GM10847 (cell line): ENCODE results near the gene TMEM147.

Experiments used
- POLR2A ChIP-seq: IDR thresholded peaks from 2 replicates; pipeline ENCODE4 v1.6.1; 2011; ENCODE audit not compliant: insufficient read length; ENCODE audit errors: extremely low read depth

Gene TMEM147

DNA sequence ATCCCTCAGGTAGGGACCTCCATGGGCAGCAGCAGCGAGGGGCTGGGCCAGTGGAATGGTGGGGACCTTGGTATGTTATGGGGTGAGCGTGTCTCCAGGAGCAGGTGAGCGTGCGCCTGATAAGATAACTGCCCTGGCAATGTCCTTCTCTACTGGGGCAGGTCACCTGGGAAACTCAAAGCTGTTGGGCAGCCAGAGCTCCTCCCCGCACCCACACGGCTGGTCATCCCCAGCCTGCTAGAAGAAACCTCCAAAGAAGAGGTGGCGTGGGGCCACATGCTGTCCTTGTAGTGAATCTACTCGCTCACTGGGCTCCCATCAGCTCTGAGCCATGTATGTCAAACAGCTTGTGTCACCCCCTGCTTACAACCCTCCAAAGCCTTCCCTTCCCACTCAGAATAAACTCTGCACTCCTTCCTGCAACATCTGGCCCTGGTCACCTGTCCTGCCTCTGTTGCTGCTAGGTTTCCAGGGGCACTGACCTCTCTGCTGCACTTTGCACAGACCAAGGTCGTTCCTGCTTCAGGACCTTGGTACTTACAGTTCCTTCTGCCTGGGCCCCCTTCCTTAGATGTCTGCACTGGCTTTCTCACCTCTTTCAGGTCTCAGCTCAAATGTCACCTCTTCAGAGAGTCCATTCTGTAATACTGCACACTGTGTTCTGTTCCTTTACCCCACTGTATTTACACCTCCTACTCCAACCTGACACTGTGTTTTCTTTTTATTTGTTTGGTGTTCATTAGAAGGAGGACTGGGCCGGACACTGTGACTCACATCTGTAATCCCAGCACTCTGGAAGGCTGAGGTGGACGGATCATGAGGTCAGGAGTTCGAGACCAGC lies 19.8 kb downstream of the TMEM147 start:
- no peak for TF ChIP-seq POLR2A

DNA sequence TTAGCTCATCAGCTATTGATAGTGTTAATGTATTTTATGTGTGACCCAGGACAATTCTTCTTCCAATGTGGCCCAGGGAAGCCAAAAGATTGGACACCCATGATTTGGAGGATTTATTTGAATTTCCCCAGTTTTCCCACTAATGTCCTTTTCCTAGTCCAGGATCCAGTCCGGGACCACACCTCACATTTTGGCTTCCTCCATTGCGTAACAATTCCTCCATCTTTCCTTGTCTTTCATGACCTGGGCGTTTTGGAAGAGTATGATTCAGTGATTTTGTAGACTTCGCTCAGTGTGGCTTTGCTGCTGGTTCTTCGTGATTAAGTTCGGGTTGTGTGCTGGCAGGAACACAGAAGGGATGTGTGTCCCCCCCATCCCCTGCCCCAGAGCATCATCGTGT lies 21.3 kb downstream of the TMEM147 start:
- TF ChIP-seq POLR2A: no peak

DNA sequence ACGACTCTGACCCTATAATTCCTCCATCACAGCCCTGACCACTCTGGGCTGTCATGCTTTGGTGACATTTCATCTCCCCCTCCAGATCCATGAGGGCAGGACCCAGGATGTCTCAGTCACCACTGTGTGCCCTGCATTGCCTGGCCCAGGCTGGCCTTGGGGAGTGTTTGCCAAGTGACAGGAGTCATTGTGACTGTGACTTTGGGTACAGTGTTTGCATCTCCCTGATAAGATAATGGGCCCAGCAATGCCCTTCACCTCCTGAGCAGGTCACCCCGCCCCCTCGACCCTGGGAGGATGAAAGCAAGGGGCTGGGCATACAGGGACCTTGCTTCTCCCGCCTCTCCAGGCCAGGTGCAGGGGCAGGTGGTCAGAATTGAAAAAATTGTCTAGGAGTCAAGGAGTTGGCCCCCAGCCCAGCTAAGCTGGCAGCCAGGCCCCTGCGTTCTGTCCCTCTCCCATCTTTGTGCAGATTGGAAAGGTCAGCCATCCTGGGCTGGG lies 23.9 kb downstream of the TMEM147 start:
- TF ChIP-seq POLR2A: no peak

DNA sequence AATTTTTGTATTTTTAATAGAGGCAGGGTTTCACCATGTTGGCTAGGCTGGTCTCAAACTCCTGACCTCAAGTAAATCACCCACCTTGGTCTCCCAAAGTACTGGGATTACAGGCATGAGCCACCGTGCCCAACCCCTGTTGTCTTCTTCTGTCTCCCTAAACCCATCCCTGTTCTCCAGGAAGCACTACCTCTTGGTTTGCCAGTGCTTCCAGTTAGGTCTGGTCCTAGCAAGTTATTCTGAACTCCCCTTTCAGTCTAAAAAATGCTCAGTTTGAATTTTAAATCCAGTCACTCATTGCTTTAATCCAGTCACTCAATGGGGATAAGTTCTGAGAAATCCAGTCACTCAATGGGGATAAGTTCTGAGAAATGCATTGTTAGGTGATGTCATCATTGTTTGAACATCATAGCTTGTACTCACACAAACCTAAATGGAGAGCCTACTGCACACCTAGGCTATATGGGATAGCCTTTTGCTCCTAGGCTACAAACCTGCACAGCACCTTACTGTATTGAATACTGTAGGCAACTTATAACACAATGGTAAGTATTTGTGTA lies 26.1 kb downstream of the TMEM147 start:
- no peak for TF ChIP-seq POLR2A

DNA sequence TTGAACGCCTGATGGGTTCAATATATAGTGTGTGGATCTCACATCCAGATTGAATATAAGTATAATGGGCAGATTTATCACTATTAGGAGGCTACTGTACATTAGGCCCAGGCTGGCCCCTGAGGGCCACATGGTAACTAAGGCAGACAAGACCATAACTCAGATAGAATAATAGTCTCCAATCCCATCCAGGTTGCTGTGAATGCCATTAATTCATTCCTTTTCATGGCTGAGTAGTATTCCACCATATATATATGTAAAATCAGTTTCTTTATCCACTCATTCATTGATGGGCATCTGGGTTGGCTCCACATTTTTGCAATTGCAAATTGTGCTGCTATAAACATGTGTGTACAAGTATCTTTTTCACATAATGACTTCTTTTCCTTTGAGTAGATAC lies 32.5 kb downstream of the TMEM147 start:
- TF ChIP-seq POLR2A: no peak

DNA sequence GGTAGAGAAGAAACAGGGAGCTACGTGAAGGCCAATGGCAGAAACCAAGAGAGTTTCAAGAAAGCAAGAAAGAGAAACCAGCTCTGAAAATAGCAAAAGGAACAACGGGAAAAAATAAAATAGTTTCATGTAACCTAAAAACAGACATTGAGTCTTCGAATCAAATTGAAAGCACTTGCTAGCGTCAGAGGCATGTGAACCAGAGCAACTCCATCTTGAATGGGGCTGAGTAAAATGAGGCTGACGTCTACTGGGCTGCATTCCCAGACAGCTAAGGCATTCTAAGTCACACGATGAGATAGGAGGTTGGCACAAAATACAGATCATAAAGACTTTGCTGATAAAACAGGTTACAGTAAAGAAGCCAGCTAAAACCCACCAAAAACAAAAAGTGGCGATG lies 33.3 kb downstream of the TMEM147 start:
- no peak for TF ChIP-seq POLR2A

DNA sequence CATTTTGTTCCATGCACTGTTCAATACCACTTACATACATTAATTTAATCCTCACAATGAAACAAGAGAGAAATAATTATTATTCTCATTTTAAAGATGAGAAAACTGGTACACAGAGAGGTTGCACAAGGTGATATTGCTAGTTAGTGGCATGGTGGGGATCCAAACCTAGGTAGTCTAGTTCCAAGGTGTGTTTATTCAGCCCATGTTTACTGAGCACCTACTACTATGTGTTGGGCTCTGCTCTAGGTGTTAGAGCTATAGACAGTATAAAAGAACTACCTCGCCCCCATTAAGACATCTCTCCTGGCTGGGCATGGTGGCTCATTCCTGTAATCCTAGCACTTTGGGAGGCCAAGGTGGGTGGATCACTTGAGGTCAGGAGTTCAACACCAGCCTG lies 37.3 kb downstream of the TMEM147 start:
- TF ChIP-seq POLR2A: no peak

DNA sequence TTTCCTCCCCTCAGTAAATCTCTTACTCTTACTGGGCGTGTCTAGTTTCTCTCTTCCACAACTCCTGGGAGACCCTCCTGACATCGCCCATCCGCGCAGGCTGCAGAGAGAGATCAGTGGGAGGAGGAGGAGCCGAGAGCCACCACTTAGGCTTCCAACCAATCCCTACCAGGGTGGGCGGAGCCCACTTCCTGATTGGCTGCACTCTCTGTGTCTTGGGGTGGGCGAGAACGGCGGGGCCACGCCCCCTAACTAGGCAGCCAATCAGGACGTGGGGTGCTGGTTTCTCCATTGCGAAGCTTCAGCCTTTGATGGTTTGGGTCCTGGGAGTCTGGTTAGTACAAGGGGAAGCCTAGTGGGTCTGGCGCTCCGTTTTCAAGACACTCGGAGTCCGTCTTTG lies 40.4 kb downstream of the TMEM147 start, which contains the start of gene PMIS2:
Gene PMIS2 (plus strand): TSS at position 326 of the 400 bp plus-strand sequence. CDS start 87 bp downstream, outside the sequence.
- no peak for TF ChIP-seq POLR2A

DNA sequence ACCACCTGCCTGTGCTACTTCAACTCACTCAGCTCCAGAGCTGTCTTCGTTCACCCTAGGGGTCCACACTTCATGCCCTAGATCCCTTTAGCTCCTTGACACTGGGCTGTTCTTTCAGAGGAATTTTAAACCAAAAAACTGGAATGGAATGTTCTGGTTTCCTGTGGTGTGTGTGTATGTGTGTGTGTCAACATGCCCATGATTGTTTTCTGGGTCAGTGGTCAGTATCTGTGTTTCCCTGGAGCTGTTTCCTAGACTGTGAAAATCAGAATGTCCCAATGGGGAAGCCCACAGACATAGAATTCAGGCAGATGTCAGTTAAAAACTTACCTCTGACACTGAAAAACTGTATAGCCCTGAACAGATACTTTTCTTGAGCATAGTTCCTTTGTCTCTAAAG lies 41.9 kb downstream of the TMEM147 start:
- TF ChIP-seq POLR2A: no peak

DNA sequence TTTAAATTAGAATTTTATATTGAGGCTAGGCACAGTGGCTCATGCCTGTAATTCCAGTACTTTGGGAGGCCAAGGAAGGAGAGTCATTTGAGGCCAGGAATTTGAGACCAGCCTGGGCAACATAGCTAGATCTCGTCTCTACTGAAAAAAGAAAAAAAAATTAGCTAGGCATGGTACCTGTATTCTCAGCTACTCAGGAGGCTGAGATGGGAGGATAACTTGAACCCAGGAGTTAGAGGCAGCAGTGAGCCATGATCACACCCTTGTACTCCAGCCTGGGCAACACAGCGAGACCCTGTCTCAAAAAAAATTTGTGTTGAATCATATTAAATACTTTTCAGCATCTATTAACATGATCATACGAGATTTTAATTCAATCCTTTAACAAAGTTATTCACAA lies 45.4 kb downstream of the TMEM147 start:
- TF ChIP-seq POLR2A: no peak

DNA sequence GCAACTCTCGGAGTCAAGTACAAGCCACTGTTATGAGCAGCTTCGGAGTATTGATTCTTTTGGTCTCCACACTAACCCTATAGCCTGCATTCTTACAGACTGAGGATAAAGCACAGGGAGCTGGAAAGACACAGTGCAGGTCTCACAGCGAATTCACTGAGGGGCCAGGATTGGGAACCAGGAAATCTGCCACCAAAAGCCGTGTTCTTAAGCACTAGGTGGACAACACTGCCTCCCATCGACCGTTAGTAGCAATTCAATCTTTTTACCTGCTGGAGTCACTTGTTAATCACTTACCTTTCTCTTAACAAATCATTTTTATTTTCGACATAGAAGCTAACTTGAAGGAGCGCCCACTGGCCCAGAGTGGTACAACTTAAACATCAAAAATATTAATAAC lies 46.8 kb downstream of the TMEM147 start:
- TF ChIP-seq POLR2A: no peak

DNA sequence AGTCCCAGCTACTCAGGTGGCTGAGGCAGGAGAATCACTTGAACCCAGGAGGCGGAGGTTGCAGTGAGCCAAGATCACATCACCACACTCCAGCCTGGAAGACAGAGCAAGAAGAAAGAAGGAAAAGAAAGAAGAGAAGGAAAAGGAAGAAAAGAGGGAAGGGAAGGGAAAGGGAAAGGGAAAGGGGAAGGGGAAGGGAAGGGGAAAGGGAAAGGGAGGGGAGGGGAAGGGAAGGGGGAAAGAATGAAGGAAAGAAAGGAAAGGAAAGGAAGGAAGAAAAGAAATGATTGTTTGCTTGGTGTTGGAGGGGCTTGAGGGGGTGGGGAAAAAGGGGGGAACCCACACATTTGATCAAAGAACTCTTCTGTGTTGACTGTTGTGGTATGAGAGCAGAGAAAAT lies 50.5 kb downstream of the TMEM147 start:
- no peak for TF ChIP-seq POLR2A

DNA sequence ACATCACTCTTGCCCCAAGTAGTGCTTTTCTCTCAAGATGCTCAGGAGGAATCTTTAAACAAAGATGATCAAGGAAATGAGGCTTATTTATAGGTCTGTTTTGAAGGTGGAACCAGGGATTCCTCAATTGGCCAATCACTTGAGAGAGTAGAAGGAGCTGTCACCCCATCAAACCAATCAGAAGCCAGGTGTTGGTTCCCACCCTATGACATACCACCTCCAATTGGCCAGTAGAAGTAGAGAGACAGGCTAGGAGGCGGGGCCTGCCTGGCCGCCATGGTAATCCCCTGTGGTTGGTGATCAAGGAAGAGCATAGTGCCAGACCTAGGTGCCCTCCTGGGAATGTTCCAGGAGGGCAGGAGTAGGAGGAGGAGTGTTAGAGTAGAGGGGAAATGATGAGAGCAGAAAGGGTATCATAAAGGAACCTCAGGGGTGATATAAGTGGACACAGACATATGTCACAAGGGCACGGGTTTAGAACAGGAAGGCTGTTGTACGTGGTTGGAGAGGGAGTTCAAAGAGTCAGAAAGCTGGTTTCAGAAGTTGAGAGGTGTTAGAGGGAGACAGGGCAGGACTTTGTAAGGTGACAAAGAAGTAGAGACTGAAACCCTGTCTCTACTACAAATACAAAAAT lies 51.1 kb downstream of the TMEM147 start:
- no peak for TF ChIP-seq POLR2A
